ENCODE data around the gene TPX2. TPM values are rescaled to one million over a fixed set of nuclear protein-coding genes. Genes with fewer than 3 reads are reported as not detected.

TPX2 gene
- polyA plus RNA-seq, 1 donor (not counting 4 experiments of a cell fraction or from before 2014, with no cell fraction given), result 31.5 TPM

- no peaks in the 10 kb centered on the region for H3K36me3 ChIP-seq (ENCODE audit: control insufficient read depth in 2 of 2, extremely low read depth in 1 of 2, insufficient read depth in 2 of 2, low read length in 2 of 2)
- no peak overlapping the region for H2AFZ ChIP-seq (ENCODE audit: control insufficient read depth, low read length)
- H3K9ac ChIP-seq (ENCODE audit: control insufficient read depth, extremely low read depth, insufficient read depth, low read length), result no peak overlapping the region
- H3K79me2 ChIP-seq (ENCODE audit: control insufficient read depth, insufficient read depth, low read length), result no peaks in the 10 kb centered on the region
- H3K4me3 ChIP-seq (ENCODE audit: control insufficient read depth in 2 of 3, extremely low read depth in 1 of 3, insufficient read depth in 2 of 3, low read depth in 1 of 3, low read length in 3 of 3), result no peak overlapping the region
- H3K27ac ChIP-seq (ENCODE audit: control insufficient read depth, insufficient read depth, low read length), result no peak overlapping the region
- H3K9me1 ChIP-seq (ENCODE audit: control insufficient read depth, extremely low read depth, insufficient read depth, low read length), result peaks cover 3% of the 10 kb centered on the region
- no peak for DNase-seq (ENCODE audit: low read depth, low spot score)
- H3K9me3 ChIP-seq (ENCODE audit: control insufficient read depth, low read depth, low read length), result no peaks in the 10 kb centered on the region
- H3K27me3 ChIP-seq (ENCODE audit: control insufficient read depth, extremely low read depth, insufficient read depth, low read length), result peaks cover 47% of the 10 kb centered on the region
- dilution Hi-C loops (cut with MboI; ENCODE audit: extremely low pct_ligation_motif_present, low sequenced_read_pairs), result no loop called here
- H4K20me1 ChIP-seq (ENCODE audit: control insufficient read depth, extremely low read depth, insufficient read depth, low read length), result peaks cover 3% of the 10 kb centered on the region
- H3K4me2 ChIP-seq (ENCODE audit: control insufficient read depth, extremely low read depth, insufficient read depth, low read depth, low read length), result no peak overlapping the region
- H3K4me1 ChIP-seq (ENCODE audit: control insufficient read depth, extremely low read depth, insufficient read depth, low read length), result peaks cover 9% of the 10 kb centered on the region
- no peak for FAIRE-seq
- TF ChIP-seq EZH2 (IDR thresholded peaks at IDR 0.05; ENCODE audit: low read length), result no peak
- TF ChIP-seq, protein P1, sequence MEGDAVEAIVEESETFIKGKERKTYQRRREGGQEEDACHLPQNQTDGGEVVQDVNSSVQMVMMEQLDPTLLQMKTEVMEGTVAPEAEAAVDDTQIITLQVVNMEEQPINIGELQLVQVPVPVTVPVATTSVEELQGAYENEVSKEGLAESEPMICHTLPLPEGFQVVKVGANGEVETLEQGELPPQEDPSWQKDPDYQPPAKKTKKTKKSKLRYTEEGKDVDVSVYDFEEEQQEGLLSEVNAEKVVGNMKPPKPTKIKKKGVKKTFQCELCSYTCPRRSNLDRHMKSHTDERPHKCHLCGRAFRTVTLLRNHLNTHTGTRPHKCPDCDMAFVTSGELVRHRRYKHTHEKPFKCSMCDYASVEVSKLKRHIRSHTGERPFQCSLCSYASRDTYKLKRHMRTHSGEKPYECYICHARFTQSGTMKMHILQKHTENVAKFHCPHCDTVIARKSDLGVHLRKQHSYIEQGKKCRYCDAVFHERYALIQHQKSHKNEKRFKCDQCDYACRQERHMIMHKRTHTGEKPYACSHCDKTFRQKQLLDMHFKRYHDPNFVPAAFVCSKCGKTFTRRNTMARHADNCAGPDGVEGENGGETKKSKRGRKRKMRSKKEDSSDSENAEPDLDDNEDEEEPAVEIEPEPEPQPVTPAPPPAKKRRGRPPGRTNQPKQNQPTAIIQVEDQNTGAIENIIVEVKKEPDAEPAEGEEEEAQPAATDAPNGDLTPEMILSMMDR (optimal IDR thresholded peaks at IDR 0.05 in 1 of 3, IDR thresholded peaks at IDR 0.05 in 1 of 3, conservative IDR thresholded peaks at IDR 0.05 in 1 of 3; ENCODE audit: extremely low read depth in 1 of 3, insufficient read depth in 2 of 3, low read length in 3 of 3), result no peak
Measured at GRCh38 chr20:31837896-31838397, 98.9 kb downstream of the TPX2 start.

- H3K4me2 ChIP-seq (ENCODE audit: control insufficient read depth, extremely low read depth, insufficient read depth, low read depth, low read length), result no peak overlapping the region
- peaks cover 9% of the 10 kb centered on the region for H3K4me1 ChIP-seq (ENCODE audit: control insufficient read depth, extremely low read depth, insufficient read depth, low read length)
- no peak overlapping the region for H3K27ac ChIP-seq (ENCODE audit: control insufficient read depth, insufficient read depth, low read length)
- H3K9me1 ChIP-seq (ENCODE audit: control insufficient read depth, extremely low read depth, insufficient read depth, low read length), result peaks cover 3% of the 10 kb centered on the region
- dilution Hi-C loops (cut with MboI; ENCODE audit: extremely low pct_ligation_motif_present, low sequenced_read_pairs), result no loop called here
- peaks cover 46% of the 10 kb centered on the region for H3K27me3 ChIP-seq (ENCODE audit: control insufficient read depth, extremely low read depth, insufficient read depth, low read length)
- FAIRE-seq (no peak), DNase-seq (ENCODE audit: low read depth, low spot score) (no peak)
- H2AFZ ChIP-seq (ENCODE audit: control insufficient read depth, low read length), result no peak overlapping the region
- no peaks in the 10 kb centered on the region for H3K36me3 ChIP-seq (ENCODE audit: control insufficient read depth in 2 of 2, extremely low read depth in 1 of 2, insufficient read depth in 2 of 2, low read length in 2 of 2)
- no peak overlapping the region for H3K9ac ChIP-seq (ENCODE audit: control insufficient read depth, extremely low read depth, insufficient read depth, low read length)
- no peak for TF ChIP-seq EZH2 (IDR thresholded peaks at IDR 0.05; ENCODE audit: low read length)
- no peaks in the 10 kb centered on the region for H3K9me3 ChIP-seq (ENCODE audit: control insufficient read depth, low read depth, low read length)
- no peak overlapping the region for H3K4me3 ChIP-seq (ENCODE audit: control insufficient read depth in 2 of 3, extremely low read depth in 1 of 3, insufficient read depth in 2 of 3, low read depth in 1 of 3, low read length in 3 of 3)
- H4K20me1 ChIP-seq (ENCODE audit: control insufficient read depth, extremely low read depth, insufficient read depth, low read length), result peaks cover 3% of the 10 kb centered on the region
- H3K79me2 ChIP-seq (ENCODE audit: control insufficient read depth, insufficient read depth, low read length), result no peaks in the 10 kb centered on the region
Measured at GRCh38 chr20:31838646-31839292, 99.7 kb downstream of the TPX2 start.

All from keratinocyte (primary cell).